Left renal cortex interstitium (tissue), 4 donors: ENCODE results near the gene COL1A1. TPM values are rescaled to one million over a fixed set of nuclear protein-coding genes. Genes with fewer than 3 reads are reported as not detected.
A peak's percentile ranks its signal among the peaks of the same experiment; 100 is the strongest.

Experiments
- DNase-seq, 4 donors: peaks; one replicate each; pipeline ENCODE4 v3.0.0-alpha.2; 2013; ENCODE audit warnings: low read depth in 4 of 4, low spot score in 2 of 4, missing footprints in 1 of 4
- polyA plus RNA-seq, 4 donors: library from polyadenylated mRNA; unstranded; fragments of 120-200 nt; gene quantifications; one replicate each; pipeline ENCODE4 v1.2.1, GENCODE V29; 2013; ENCODE audit not compliant: insufficient read length in 4 of 4

Gene COL1A1
- polyA plus RNA-seq, 4 donors: 447 to 744 (median 516) TPM

- DNase-seq: no peak
Measured at GRCh38 chr17:50161911-50162288, 39.5 kb downstream of the COL1A1 start.

- DNase-seq: peak; percentile 74 to 91 (median 85)
Measured at GRCh38 chr17:50161023-50161910, 40.2 kb downstream of the COL1A1 start.

GRCh38 chr17:50157891-50158290 is 43.5 kb downstream of the COL1A1 start:
- no peak for DNase-seq

DNA sequence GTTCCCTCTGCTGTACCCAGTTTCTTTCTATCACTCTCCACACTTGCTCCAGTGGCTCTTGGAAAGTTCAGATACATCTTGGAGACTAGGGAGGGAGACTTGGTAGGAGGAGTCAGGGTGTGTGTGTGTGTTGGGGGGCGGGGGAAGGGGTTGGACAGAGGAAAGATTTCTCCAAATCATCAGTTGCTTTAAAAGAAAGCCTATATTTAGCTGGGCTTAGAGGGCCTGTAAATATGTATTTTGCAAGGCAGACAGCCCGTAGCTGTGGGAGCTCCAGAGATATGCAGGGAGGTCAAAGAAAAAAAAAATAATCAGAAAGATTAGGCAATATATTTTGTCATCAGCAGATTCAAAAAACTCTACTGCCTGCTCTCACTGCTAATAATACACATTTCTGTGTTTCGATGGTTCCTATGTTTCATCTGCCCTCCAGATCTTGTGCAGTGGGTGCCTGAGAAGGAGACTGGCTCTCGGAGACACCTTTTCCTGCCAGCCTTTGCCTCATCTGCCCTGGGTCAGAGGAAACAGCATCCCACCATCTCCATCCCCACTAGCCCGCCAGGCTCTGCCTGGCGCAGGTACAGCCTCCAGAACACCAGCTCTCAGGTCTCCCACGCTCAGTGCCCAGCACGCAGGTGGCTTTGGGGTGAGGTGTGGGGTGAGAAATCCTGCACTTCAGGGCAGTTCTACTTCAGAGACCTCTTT is 46.2 kb downstream of the COL1A1 start:
- no peak for DNase-seq

GRCh38 chr17:50154604-50155003 is 46.8 kb downstream of the COL1A1 start:
- DNase-seq: no peak

- no peak for DNase-seq
Measured at GRCh38 chr17:50153650-50154575, 47.5 kb downstream of the COL1A1 start.

DNA sequence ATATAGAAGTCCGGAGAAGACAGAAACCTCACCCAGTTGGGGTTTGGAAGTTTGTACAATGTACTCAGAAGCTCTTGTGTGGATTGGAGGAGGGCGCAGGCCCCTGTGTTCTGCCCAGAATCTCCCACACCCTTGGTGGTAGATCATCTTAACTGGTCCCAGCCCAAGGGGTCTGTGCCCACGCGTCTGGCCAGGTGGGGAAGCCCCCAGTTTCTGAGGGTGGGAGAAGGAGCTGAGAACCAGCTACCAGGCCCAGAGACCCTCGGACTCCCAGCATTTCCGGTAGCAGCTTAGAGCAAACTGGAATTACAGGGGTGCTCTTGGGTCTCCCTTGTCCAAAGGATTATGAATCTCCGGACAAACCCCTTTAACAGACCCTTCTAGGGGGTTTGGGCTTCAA is 48.7 kb downstream of the COL1A1 start:
- no peak for DNase-seq

- peak in 3 of 4 donors; percentile 81 to 89 (median 82) for DNase-seq
Measured at GRCh38 chr17:50151937-50152547, 49.4 kb downstream of the COL1A1 start.

DNA sequence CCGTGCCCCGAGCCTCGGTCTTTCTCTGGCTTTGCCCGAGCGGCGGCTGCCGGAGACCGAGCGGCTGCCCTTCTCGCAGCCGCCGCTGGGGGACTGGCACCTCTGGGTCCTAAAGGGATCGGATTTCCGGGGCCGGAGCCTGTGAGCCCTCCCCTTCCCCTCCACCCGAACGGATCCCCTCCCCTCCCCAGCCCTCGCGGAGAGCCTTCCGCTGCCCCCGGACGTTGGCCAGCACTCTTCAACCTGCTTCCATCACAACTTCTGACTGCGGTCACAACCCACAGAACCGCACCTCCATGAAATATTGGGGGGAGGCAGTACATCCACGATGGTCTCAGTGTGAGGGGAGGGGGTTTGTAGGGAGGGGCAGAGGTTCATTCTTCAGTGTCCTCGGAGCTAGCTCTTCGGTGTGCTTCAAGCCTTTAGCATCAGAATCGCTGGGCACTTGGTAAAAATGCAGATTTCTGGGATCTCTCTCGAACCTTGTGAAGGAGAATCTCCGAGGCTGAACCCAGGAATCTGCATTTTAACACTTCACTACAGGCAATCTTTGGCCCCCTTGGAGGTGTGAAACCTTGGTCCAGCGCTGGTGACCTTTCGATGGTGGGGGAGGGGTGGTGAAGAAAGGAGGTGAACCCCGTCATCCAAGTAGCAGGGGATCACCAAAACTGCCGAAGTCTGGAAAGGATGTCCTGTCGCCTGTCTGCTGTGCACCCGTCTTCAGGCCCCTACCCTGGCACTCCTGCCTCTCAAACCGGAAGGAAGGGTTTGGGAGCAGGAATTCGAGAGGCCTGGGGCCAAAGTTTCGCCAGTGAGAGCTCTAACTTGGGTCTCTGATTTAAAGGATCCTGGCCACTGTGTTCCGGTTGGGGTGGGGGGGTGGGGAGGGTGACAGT is 50.1 kb downstream of the COL1A1 start:
- DNase-seq: peak in 2 of 4 donors; percentile 70 to 79

DNA sequence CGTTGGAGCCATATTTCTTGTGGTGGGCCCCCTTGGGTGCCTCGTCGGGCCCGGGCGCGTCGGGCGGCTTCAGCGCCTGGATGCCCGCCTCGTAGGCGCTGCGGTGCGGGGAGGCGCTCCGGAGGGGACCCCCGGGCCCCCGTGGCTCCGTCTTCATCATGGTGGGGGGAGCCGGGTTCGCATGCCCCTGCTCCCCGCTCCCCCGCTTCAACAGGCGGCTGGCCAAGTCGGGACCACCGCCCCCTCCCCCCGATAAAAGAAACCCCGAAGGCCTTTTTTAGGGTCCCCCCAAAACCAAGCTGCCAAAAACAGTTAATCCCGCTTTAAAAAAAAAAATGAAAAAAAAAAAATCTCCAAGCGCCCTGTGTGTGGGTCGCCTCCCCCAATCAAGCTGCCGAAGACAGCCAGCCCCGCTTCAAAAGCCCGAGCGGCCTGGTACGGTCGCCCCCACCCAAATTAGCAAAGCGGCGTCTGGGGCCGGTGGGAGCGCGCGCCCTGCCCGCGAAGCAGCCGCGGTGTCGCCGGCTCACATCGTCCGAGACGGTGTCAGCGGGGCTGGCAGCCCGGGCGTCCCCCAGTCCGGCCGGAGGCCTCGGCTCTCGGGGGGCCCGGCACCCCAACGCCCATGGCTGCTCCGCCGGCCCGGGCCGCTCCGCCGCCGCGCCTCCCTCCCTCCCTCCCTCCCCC is 50.9 kb downstream of the COL1A1 start, which contains the start of gene PPP1R9B:
Gene PPP1R9B, minus strand, starts transcription at position 324 of the 687 bp plus-strand sequence. Its CDS starts 164 bp downstream, at position 160.
- DNase-seq: no peak

DNA sequence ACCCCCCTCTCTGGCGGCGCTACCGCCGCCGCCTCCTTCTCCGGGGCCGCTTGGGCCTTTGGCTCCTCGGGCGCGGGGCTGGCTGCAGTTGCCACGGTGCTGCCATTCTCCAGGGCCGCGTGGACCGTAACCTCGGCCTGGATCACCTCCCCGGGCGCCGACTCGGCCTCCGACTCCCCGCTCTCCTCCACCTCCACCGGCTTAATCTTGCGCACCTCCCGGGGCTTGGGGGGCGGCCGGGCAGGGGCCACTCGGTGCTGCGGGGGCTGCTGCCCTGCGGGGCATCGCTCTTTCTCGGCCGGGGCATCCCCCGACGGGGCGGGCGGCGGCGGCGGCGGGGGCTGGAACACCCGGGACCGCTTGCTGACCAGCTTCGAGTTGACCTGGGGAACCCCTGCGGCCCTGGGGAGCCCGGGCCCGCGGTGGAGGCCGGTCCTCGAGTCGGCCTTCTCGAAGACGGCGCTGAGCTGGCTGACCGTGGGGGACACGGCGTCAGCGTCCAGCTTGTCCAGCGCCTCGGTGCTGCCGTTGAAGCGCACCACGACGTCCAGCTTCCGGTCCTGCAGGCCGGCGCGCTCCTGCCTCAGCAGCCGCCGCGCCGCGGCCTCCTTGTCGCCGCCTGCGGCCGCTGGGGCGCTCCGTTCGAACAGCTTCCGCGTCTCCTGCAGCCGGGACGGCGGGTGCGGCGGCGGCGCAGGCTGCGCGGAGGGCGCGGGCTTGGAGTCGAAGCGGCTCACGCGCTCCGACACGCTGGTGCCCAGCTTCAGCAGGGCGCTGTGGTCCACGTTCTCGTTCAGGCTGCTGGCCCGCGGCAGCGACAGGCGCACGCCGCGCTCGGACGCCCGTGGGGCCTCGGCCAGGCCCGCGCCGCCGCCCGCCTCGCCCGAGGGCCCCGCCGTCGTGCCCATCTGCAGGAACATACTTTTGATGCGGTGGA is 51.7 kb downstream of the COL1A1 start:
- DNase-seq: no peak

DNA sequence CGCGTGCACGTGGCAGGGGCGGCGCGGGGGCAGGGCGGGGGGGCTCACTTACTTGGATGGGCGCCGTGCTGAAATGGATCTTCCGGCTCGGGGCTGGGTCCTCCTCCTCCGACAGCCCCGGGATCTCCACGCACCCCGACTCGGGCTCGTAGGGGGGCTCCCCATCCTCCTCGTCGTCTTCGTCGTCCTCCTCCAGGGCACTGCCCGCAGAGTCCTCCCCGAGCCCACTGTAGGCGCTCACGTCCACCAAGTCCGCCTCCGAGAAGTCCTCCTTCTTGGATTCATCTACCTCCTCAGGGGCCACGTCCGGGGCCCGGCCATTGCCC is 52.4 kb downstream of the COL1A1 start:
- DNase-seq: no peak

GRCh38 chr17:50148226-50149090 is 53.0 kb downstream of the COL1A1 start:
- no peak for DNase-seq

- no peak for DNase-seq
Measured at GRCh38 chr17:50147841-50148225, 53.6 kb downstream of the COL1A1 start.

DNA sequence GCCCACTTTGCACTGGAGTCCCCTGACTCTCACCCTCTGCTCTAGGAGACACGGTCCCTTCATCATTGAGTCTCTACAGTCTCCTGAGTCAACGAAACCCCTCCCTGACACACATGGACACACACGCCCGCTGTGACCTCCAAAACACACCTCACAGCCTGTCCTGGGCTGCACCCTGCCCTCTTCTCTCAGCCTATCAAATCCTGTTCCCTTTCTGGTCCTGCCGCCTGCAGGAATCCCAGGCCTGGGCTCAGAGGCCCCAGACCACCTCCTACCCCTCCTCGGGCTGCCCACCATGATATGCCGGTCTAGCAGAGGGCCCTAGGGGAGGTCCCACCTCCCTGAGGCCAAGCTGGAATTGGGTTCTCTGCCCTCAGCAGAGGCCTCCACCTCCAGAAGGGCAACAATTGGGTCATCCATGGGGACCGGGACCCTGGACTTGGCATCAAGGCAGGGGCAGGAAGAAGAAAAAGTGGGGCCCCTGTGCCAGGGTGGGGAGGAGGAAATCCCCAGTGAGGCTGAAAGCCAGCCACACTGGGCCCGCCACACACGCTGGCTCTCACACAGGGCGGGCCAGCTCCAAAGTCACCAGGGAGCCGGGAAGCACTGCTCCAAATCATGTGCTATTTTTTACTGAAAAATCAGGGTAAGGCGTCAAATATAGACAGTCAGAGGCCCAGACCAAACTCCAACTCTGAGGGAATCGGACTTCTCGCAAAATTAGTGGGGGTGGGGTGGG is 54.3 kb downstream of the COL1A1 start:
- DNase-seq: no peak
